Neutrophil (primary cell): ENCODE measurements around the gene CCDC43.

ENCODE experiments used
- H3K27ac ChIP-seq: fragments of 200-600 bp; sonication (generic); 2 replicates; pipeline ENCODE4 v1.5.1; 2016; ENCODE audit warnings: mild to moderate bottlenecking, moderate library complexity
- H3K27me3 ChIP-seq: fragments of 200-600 bp; sonication (generic); 2 replicates; pipeline ENCODE4 v1.6.0; 2016; ENCODE audit warnings: mild to moderate bottlenecking
- H3K36me3 ChIP-seq: fragments of 200-600 bp; sonication (generic); 2 replicates; pipeline ENCODE4 v1.5.1; 2017
- H3K4me1 ChIP-seq, 2 experiments: fragments of 200-600 bp in 1 of 2; sonication (generic) in 1 of 2; 1 replicate in 1 of 2; 2 replicates in 1 of 2; pipeline versions ENCODE4 v1.5.1 to v1.6.1; 2013 to 2016; ENCODE audit warnings: low read depth in 1 of 2, low read length in 1 of 2, mild to moderate bottlenecking in 1 of 2, moderate library complexity in 1 of 2; ENCODE audit not compliant: control insufficient read depth in 1 of 2, insufficient read depth in 1 of 2
- H3K4me3 ChIP-seq, 2 experiments: fragments of 200-600 bp in 1 of 2; sonication (generic) in 1 of 2; 1 replicate in 1 of 2; 2 replicates in 1 of 2; pipeline ENCODE4 v1.5.1; 2013 to 2016; ENCODE audit warnings: low read depth in 1 of 2, low read length in 1 of 2, mild to moderate bottlenecking in 1 of 2, moderate library complexity in 1 of 2
- H3K9me3 ChIP-seq: fragments of 200-600 bp; sonication (generic); 2 replicates; pipeline ENCODE4 v1.5.1; 2016
- TF ChIP-seq, protein P1 (sequence below): fragments of 200-600 bp; sonication (generic); IDR thresholded peaks from 2 replicates; pipeline ENCODE4 v1.5.1; 2016; ENCODE audit warnings: antibody characterized with exemption

Gene CCDC43

DNA sequence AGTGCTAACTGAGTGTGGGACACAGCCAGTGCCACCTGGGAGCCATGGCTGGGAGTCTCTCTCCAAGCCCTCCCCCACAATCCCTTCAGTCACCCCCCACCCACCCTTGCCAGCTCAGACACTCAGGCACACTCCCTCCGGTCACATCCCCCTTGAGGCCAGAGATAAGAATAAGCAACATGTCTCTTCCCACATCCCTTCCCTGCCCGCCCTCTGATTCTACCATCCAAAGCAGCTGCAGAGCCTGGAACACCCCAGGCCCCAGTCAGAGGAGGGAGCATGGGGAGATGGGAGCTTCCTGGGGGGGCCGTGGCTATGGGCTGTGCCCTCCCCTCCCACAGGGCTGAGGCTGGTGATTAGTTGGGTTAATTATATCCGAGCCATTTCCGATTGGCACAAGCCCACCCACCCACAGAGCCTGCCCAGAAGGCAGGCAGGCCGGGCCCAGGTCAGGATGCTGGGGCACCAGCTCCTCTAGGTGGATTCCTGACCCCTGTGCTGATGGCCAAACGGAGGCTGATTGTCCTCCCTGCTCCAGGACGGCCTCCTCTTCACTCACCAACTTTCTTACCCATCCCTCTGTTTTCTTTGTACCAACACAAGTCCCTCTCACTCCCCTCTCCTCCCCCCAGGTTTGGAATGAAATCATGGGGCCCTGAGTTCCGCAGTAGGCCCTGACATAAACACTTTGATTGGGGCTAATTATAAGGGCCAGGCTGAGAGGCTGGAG is 61.9 kb downstream of the CCDC43 start:
- Histone ChIP-seq H3K4me3 (no peak overlapping the region), H3K36me3 (no peaks in the 10 kb centered on the region), H3K9me3 (no peaks in the 10 kb centered on the region), H3K27me3 (peaks cover 4% of the 10 kb centered on the region), H3K27ac (no peak overlapping the region), H3K4me1 (no peaks in the 10 kb centered on the region)
- TF ChIP-seq, protein P1, sequence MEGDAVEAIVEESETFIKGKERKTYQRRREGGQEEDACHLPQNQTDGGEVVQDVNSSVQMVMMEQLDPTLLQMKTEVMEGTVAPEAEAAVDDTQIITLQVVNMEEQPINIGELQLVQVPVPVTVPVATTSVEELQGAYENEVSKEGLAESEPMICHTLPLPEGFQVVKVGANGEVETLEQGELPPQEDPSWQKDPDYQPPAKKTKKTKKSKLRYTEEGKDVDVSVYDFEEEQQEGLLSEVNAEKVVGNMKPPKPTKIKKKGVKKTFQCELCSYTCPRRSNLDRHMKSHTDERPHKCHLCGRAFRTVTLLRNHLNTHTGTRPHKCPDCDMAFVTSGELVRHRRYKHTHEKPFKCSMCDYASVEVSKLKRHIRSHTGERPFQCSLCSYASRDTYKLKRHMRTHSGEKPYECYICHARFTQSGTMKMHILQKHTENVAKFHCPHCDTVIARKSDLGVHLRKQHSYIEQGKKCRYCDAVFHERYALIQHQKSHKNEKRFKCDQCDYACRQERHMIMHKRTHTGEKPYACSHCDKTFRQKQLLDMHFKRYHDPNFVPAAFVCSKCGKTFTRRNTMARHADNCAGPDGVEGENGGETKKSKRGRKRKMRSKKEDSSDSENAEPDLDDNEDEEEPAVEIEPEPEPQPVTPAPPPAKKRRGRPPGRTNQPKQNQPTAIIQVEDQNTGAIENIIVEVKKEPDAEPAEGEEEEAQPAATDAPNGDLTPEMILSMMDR: no peak
